K562 (cell line): ENCODE measurements around the gene SMG6. TPM values are rescaled to one million over a fixed set of nuclear protein-coding genes. Genes with fewer than 3 reads are reported as not detected.

Source experiments
- ATAC-seq: fragments of 200-7000 bp; cut with Tn5 transposase; 3 replicates; pipeline ENCODE4 v1.9.1; 2020; ENCODE audit warnings: moderate library complexity
- BruUV-seq: library from RNA; stranded (reverse); fragments of 400-500 nt; replicated peaks from 2 replicates; lab custom pipeline; 2021; lab: Mats Ljungman, UMichigan
- CTCF ChIA-PET: fragments of 300-600 bp; formaldehyde crosslinking; extraction: SDS; loops from one replicate; lab custom pipeline; 2021; ENCODE audit warnings: low intra/inter-chr PET ratio; lab: Yijun Ruan, JAX
- POLR2A ChIA-PET: fragments of 300-600, 350-650 bp; sonication (Branson Sonifier 250); formaldehyde crosslinking; extraction: SDS; loops from one replicate; lab custom pipeline; 2021; ENCODE audit warnings: antibody characterized with exemption, inconsistent platforms; lab: Yijun Ruan, JAX
- DNase-seq, 4 experiments: peaks; one replicate each; pipeline versions ENCODE4 v3.0.0 to v3.0.0-alpha.2; 2011 to 2018; ENCODE audit warnings: low spot score in 3 of 4, mixed read lengths in 3 of 4; ENCODE audit errors: extremely low read depth in 1 of 4
- FAIRE-seq: peaks from 2 replicates; lab custom pipeline; 2011; peaks lifted over from hg19 to GRCh38; lab: Jason Lieb, UNC
- H2AFZ ChIP-seq: 2 replicates; pipeline ENCODE4 v1.6.0; 2011; ENCODE audit warnings: low read depth, low read length, control low read depth, inconsistent platforms
- H3K27ac ChIP-seq: fragments of 200-600 bp; 3 replicates; pipeline ENCODE4 v1.8.0; 2011; ENCODE audit warnings: low read depth, mild to moderate bottlenecking, control low read depth, inconsistent platforms, low read length, moderate library complexity, mixed read lengths; ENCODE audit errors: extremely low read depth
- H3K27me3 ChIP-seq, 2 experiments: fragments of 300-600 bp in 1 of 2; 2 replicates in 1 of 2; 3 replicates in 1 of 2; pipeline versions ENCODE4 v1.6.0 to v1.8.0; 2011; ENCODE audit warnings: inconsistent platforms in 2 of 2, low read length in 2 of 2, mild to moderate bottlenecking in 1 of 2, mixed read lengths in 1 of 2, moderate library complexity in 1 of 2; ENCODE audit not compliant: control insufficient read depth in 2 of 2, insufficient read depth in 2 of 2
- H3K36me3 ChIP-seq: fragments of 300-600 bp; 3 replicates; pipeline ENCODE4 v1.8.0; 2011; ENCODE audit warnings: mild to moderate bottlenecking, low read length, inconsistent platforms; ENCODE audit not compliant: control insufficient read depth, insufficient read depth
- H3K4me1 ChIP-seq, 2 experiments: fragments of 200-600 bp in 1 of 2; replicated peaks in 1 of 2; 2 replicates in 1 of 2; 3 replicates in 1 of 2; pipeline versions ENCODE4 v1.5.1 to v1.8.0; 2011; ENCODE audit warnings: inconsistent platforms in 2 of 2, low read length in 2 of 2, mild to moderate bottlenecking in 1 of 2, mixed read lengths in 1 of 2, moderate library complexity in 1 of 2; ENCODE audit not compliant: control insufficient read depth in 2 of 2, insufficient read depth in 2 of 2
- H3K4me2 ChIP-seq: 2 replicates; pipeline ENCODE4 v1.6.1; 2011; ENCODE audit warnings: low read length, control low read depth, inconsistent platforms, mixed read lengths; ENCODE audit not compliant: insufficient read depth
- H3K4me3 ChIP-seq: fragments of 200-600 bp; sonication (generic), shearing (Covaris generic); 2 replicates; pipeline ENCODE4 v1.5.1; 2016; ENCODE audit warnings: control low read depth, inconsistent platforms
- H3K79me2 ChIP-seq: fragments of 200-600 bp; 3 replicates; pipeline ENCODE4 v1.8.0; 2011; ENCODE audit warnings: low read length, inconsistent platforms; ENCODE audit not compliant: control insufficient read depth, insufficient read depth
- H3K9ac ChIP-seq, 2 experiments: 2 replicates each; pipeline versions ENCODE4 v1.6.0 to v1.6.1; 2011; ENCODE audit warnings: low read depth in 2 of 2, low read length in 2 of 2, control low read depth in 1 of 2, inconsistent platforms in 1 of 2, mild to moderate bottlenecking in 1 of 2, mixed read lengths in 1 of 2; ENCODE audit not compliant: insufficient read depth in 1 of 2
- H3K9me1 ChIP-seq: one replicate; pipeline ENCODE4 v1.6.0; 2011; ENCODE audit warnings: inconsistent platforms, mild to moderate bottlenecking, low read length, moderate library complexity; ENCODE audit not compliant: control insufficient read depth, insufficient read depth
- H3K9me3 ChIP-seq: replicated peaks from 2 replicates; pipeline ENCODE4 v1.5.1; 2011; ENCODE audit warnings: low read depth, low read length, inconsistent platforms; ENCODE audit not compliant: control insufficient read depth, insufficient read depth
- H4K20me1 ChIP-seq: replicated peaks from 2 replicates; pipeline ENCODE4 v1.6.1; 2011; ENCODE audit warnings: low read length, inconsistent platforms, mixed read lengths; ENCODE audit not compliant: control insufficient read depth, insufficient read depth
- ATF1 ChIP-seq, 2 experiments: fragments of 450-650 bp in 1 of 2; IDR thresholded peaks; 2 replicates each; pipeline ENCODE4 v1.6.1; 2016; ENCODE audit warnings: missing compliant biosample characterization in 1 of 2, missing genetic modification characterization in 1 of 2
- E2F8 ChIP-seq: fragments of 450-650 bp; IDR thresholded peaks from 2 replicates; pipeline ENCODE4 v1.7.1; 2018; ENCODE audit warnings: mild to moderate bottlenecking, low read depth; ENCODE audit not compliant: partially characterized antibody
- EP300 ChIP-seq: IDR thresholded peaks from 2 replicates; pipeline ENCODE4 v1.6.1; 2012; ENCODE audit warnings: low read length, improper control_type of control experiment
- GABPB1 ChIP-seq: sonication (generic); formaldehyde crosslinking; IDR thresholded peaks from 2 replicates; pipeline ENCODE4 v1.8.0; 2022; ENCODE audit warnings: mild to moderate bottlenecking, missing genetic modification reagents
- KAT7 ChIP-seq: sonication (generic); formaldehyde crosslinking; IDR thresholded peaks from 2 replicates; pipeline ENCODE4 v1.8.0; 2022; ENCODE audit warnings: missing genetic modification reagents, mild to moderate bottlenecking, borderline replicate concordance
- KAT8 ChIP-seq: fragments of 450-650 bp; IDR thresholded peaks from 2 replicates; pipeline ENCODE4 v1.6.1; 2016; ENCODE audit warnings: low read depth, mild to moderate bottlenecking
- NR4A1 ChIP-seq, 2 experiments: fragments of 250-450 bp in 1 of 2; fragments of 450-650 bp in 1 of 2; sonication (Bioruptor Pico) in 1 of 2; IDR thresholded peaks; 2 replicates each; pipeline versions ENCODE4 v1.4.0 to v1.6.1; 2016 to 2020; ENCODE audit warnings: mild to moderate bottlenecking in 2 of 2, missing compliant biosample characterization in 1 of 2, missing genetic modification characterization in 1 of 2, moderate library complexity in 1 of 2
- SLC30A9 ChIP-seq: fragments of 250-450 bp; sonication (Bioruptor Pico); IDR thresholded peaks from 2 replicates; pipeline ENCODE4 v1.8.0; 2022; ENCODE audit warnings: mild to moderate bottlenecking, moderate library complexity
- ZBTB17 ChIP-seq: fragments of 450-650 bp; formaldehyde crosslinking; IDR thresholded peaks from 2 replicates; pipeline ENCODE4 v1.4.0; 2020; ENCODE audit warnings: mild to moderate bottlenecking
- ZNF133 ChIP-seq: fragments of 250-450 bp; sonication (Bioruptor Pico); IDR thresholded peaks from 2 replicates; pipeline ENCODE4 v1.4.0; 2020; ENCODE audit warnings: mild to moderate bottlenecking
- ZNF134 ChIP-seq: fragments of 250-450 bp; sonication (Bioruptor Pico); conservative IDR thresholded peaks from 2 replicates; pipeline ENCODE4 v1.4.0; 2020
- ZNF143 ChIP-seq: sonication (generic); formaldehyde crosslinking; IDR thresholded peaks from 2 replicates; pipeline ENCODE4 v1.9.0; 2022; ENCODE audit warnings: mild to moderate bottlenecking, missing genetic modification reagents
- WGBS: fragments of 100-300 bp; shearing (Covaris generic); methylation state at CpG from one replicate; pipeline ENCODE4 v1.1.6; 2016; ENCODE audit warnings: low coverage, mixed read lengths; ENCODE audit not compliant: insufficient coverage; ENCODE audit errors: missing lambda C conversion rate; 5-methylcytosine and 5-hydroxymethylcytosine counted together
- in situ Hi-C: fragments of 300-500 bp; cut with MboI; formaldehyde crosslinking; loops from 4 replicates; pipeline ENCODE4 v1.15.0; 2018; ENCODE audit warnings: inconsistent platforms, mixed read lengths
- intact Hi-C: fragments of 100-400 bp; cut with micrococcal nuclease; formaldehyde crosslinking; loops from 2 replicates; pipeline ENCODE4 v1.14.2; 2022
- polyA plus RNA-seq, 8 experiments: library from polyadenylated mRNA; depleted of rRNA in 4 of 8; stranded (reverse) in 5 of 8; unstranded in 3 of 8; fragments of >200 nt; fragmentation: Nextera tagmentation in 2 of 8; fragmentation: Illumina TruSeq in 1 of 8; extraction: Ambion mirVana in 2 of 8; extraction: Trizol in 1 of 8; gene quantifications; 2 replicates each; pipeline versions ENCODE4 v1.2.1 to v1.2.3, GENCODE V29; 2011 to 2014; ENCODE audit warnings: inconsistent platforms in 1 of 8, missing spikeins in 1 of 8
- total RNA-seq, 7 experiments: library from RNA; depleted of rRNA in 6 of 7; stranded (reverse); fragments of >200 nt in 6 of 7; fragmentation: Illumina TruSeq in 2 of 7; extraction: Trizol in 2 of 7; gene quantifications; 2 replicates each; pipeline versions ENCODE4 v1.2.1 to v1.2.3, GENCODE V29; 2011 to 2021; ENCODE audit warnings: low replicate concordance in 1 of 7

SMG6 gene
- total and polyA plus RNA-seq, 9 of the 15 experiments (the other 6 are each of a cell fraction or from before 2014, with no cell fraction given) = 0.44 to 13.9 (median 6.0) TPM

DNA sequence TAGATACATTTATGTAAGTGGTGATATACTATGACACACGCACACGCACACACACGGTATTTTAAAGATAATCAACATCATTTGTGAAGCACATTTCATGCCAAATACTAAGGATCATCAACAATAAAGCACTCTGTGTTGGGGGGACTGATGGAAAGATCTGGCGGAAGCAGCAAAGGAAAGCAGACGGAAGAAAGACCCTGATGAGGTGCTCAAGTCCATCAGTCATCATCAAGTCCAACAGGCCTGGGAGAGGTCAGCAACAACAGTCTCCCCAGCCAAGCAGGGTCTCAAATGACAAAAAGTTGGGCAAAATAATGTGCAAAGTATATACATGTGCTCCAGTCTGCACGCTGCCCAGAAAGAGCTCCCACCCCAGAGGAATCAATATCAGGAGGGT, 193.1 kb downstream of the SMG6 start:
- no peak for ATAC-seq

More for the DNA sequence above, 193.1 kb downstream of the SMG6 start:
- no peaks in the 10 kb centered on the region for H3K36me3 ChIP-seq
- H2AFZ ChIP-seq = no peak overlapping the region
- H3K27me3 ChIP-seq = no peaks in the 10 kb centered on the region
- TF ChIP-seq GABPB1 (CRISPR knock-in tag) (no peak), SLC30A9 (CRISPR knock-in tag) (no peak), NR4A1 (CRISPR knock-in tag; IDR thresholded peaks at IDR 0.05) (no peak), NR4A1 (tag; IDR thresholded peaks at IDR 0.05) (no peak), ZBTB17 (CRISPR knock-in tag) (no peak), ATF1 (CRISPR knock-in tag; IDR thresholded peaks at IDR 0.05) (no peak), ATF1 (tag; IDR thresholded peaks at IDR 0.05) (no peak), KAT7 (CRISPR knock-in tag) (no peak), ZNF133 (CRISPR knock-in tag) (no peak), ZNF134 (CRISPR knock-in tag) (no peak), EP300 (no peak), E2F8 (no peak), KAT8 (no peak), ZNF143 (no peak)
- no peak overlapping the region for H3K9ac ChIP-seq
- H3K9me1 ChIP-seq = no peaks in the 10 kb centered on the region
- no TSS peak for BruUV-seq
- H3K27ac ChIP-seq = no peak overlapping the region
- no peaks in the 10 kb centered on the region for H3K79me2 ChIP-seq
- H3K9me3 ChIP-seq = no peaks in the 10 kb centered on the region
- 82% methylated on average over 5 of the region's 6 CpGs for WGBS
- POLR2A ChIA-PET = no interaction called here
- intact Hi-C loops (no loop called here), in situ Hi-C loops (no loop called here)
- no peak for DNase-seq
- no peaks in the 10 kb centered on the region for H4K20me1 ChIP-seq
- H3K4me3 ChIP-seq = no peak overlapping the region
- CTCF ChIA-PET = no interaction called here
- no peak for FAIRE-seq
- no peak overlapping the region for H3K4me2 ChIP-seq
- no peaks in the 10 kb centered on the region; a peak in 1 of 5 replicates for H3K4me1 ChIP-seq
